Esophagus mucosa (tissue), 1 donor: ENCODE measurements around the gene RAB11FIP4. TPM values are rescaled to one million over a fixed set of nuclear protein-coding genes. Genes with fewer than 3 reads are reported as not detected.

Experiments
- ATAC-seq: fragments of 200-7000 bp; cut with Tn5 transposase; one replicate; pipeline ENCODE4 v1.9.1; 2020
- total RNA-seq: library from RNA; stranded (reverse); gene quantifications from one replicate; pipeline ENCODE4 v1.2.4, GENCODE V29; 2023
- donor health status: DM: yes; HTN: yes; CAD: no.

RAB11FIP4 gene
- total RNA-seq, 1 donor from 2014 or later, result 10.3 TPM

DNA sequence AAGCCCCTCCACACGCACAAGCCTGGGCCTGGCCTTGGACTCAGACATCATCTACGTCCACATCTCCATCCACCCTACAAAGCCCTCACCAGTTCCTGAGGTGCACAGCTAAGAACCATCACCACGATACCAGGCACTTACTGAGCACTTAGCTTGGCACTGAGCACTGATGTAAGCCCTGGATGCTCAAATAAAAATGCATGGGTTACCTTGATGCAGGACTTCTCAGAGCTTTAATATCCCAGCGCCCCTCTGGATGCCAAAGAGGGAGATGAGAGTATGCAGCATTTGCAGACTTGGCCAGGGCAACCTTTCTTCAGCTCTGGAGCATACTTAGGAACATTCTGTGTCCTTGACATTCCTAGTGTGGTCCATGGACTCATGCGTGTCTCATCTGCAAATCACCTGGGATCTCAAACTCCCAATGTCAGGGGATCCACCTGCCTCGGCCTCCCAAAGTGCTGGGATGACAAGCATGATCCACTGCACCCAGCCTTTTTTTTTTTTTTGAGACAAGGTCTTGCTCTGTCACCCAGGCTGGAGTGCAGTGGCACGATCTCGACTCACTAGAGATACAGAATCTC is 69.8 kb downstream of the RAB11FIP4 start:
- ATAC-seq, result no peak

DNA sequence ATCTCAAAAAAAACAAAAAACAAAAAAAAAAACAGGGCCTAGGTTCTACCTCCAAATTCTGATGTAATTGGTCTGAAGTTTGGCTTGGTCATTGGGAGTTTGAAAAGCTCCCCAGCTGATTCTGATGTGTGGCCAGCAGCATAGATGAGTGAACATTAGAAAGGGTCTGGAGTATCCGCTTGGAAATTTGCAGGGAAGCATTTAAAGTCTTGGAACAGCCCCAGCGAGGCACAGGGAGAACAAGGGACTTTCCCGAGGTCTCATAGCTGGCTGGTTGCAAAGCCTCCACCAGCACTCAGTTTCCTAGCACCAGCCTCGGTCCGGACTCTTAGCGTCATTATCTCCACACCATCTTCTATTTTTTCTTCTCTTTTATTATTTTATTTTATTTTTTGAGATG is 70.8 kb downstream of the RAB11FIP4 start:
- no peak for ATAC-seq

DNA sequence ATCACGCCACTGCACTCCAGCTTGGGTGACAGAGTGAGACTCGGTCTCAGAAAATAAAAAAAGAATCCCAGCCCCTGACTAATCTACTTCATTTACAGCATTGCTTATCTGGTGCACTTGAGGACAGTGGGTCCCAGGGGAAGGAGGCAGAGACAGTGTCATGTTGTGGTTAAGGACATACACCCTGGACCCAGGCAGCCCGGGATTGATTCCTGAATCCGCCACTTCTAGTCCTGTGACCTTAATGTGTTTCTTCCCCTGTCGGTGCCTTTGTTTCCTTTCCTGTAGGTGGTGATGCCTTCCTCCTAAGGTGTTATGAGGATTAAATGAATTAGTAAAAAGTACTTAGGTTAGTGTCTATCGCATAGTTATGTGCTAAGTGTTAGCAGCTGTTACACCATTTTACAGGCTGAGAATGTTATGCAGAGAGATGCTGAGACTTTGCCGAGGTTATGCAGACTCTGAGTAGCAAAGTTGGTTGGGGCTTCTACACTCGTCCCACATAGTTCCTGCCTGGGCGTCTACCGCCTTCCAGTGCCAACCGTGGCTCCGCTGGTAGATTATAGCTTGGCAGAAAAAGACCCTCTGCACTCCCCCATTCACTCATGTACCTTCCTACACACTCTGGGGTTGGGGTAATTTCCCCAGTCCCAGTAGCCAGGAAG is 74.8 kb downstream of the RAB11FIP4 start:
- ATAC-seq, result no peak

DNA sequence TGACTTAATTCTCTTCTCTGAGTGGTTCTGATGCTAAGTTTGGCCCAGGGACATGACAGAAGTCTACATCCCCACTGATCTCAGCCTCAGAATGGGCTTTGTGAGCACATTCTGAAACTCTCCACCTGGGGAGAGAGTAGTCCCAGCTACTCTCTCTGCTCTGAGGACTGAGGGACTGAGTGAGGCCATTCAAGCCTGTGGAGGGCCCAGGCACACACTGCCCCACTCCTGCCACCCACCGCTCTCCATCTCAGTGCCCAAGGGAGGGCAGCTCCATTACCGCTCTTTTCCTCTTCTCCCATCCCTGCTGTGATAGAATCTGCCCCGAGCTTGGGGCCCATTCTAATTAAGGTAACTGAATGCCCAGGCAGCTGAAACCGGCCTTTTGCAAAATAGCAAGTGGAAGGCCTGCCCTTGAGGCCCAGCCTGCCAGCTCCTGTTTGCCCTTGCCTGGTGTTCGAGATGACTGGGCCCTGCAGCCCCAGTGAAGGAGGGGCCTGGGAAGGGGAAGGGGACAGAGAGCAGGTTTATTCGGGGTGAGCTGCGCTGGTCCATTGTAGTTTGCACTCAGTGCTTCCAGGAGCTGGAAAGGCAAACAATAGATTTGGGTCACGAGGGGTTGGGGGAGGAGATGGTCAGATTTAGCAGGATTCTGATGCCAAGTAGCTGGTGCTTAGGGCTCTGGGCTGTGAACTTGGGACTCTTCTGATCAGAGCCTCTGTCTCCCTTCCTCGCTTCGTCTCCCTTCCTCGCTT is 76.2 kb downstream of the RAB11FIP4 start:
- no peak for ATAC-seq

DNA sequence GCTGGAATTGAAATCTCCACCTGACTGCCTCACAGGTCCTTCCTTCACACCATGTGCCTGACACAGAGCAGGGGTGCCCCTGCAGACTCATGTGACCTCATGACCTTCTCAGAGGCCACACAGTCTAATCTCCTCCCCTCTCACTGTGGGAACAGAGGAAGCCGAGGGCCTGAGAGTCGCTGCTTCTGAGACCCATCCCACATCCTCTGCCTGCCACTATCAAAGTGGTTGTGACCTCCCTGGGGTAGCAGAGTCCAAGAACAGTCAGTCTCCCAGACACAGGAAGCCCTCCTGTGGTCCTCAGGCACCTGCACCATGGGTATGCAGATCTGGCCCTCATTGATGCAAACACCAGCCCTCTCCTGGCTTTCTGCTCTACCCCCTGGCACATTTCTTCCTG is 78.5 kb downstream of the RAB11FIP4 start:
- no peak for ATAC-seq

DNA sequence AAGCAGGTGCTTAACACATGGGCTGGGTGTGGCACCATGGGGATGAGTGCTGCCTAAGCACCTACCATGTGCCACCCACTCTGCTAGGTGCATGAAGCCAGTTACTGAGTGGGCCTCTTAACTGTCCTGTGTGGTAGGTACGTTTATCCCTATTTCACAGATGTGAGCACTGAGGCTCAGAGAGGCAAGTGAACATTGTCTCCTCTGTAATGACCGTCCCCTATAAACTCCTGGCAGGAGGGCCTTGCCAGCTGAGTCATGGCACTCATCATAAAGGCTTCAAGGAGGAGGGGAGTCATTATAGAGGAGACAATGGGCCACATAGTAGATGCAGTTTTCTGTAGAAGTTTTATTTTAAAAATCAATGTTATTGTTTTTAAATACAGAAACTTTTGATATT is 79.1 kb downstream of the RAB11FIP4 start:
- peak; percentile 24 for ATAC-seq

DNA sequence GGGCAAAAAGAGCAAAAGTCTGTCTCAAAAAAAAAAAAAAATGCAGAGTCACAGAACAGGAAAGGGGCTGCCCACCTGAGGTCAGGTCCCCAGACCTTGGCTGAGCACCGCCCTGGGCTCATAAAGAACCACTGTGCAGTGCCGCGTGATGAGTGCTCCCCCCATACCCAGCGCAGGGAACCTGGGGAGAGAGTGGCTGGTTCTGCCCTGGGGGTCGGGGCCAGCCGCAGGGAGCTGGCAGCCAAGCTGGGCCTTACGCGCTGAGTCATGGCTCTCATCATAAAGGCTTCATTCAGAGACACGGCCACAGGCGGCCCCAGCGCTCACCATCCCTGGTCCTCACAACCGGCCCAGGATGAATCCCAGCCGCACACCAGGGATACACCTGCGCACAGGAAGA is 80.7 kb downstream of the RAB11FIP4 start:
- no peak for ATAC-seq

DNA sequence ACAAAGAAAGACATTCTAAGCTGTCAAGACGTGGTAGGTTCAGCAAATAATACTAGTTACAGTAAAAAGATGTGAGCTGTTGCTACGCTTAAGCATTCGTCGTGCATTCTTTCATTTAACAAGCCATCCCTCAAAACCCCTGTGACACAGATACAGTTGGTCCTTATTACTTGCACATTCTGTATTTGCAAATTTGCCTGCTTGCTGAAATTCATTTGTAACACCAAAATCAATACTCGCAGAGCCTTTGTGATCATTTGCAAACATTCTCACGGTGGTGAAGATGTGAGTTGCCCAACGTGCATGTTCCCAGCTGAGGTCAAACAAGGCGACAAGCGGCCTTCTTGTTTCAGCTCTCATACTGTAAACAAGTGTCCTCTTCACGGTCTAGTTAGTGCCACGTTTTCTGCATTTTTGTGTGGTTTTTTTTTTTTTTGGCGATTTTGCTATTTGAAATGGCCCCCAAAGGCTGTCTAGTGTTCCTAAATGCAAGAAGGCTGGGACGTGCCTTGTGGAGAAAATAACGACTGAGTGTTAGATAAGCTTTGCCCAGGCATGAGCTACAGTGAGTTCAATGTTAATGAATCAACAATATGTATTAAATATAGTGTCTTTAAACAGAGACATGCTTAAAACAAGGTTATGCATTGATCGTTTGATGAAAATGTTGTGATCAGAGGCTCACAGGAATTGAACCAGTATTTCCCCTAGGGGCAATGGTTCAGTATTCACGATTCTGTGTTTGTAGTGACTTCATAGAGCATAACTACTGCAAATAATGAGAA is 84.1 kb downstream of the RAB11FIP4 start:
- no peak for ATAC-seq

DNA sequence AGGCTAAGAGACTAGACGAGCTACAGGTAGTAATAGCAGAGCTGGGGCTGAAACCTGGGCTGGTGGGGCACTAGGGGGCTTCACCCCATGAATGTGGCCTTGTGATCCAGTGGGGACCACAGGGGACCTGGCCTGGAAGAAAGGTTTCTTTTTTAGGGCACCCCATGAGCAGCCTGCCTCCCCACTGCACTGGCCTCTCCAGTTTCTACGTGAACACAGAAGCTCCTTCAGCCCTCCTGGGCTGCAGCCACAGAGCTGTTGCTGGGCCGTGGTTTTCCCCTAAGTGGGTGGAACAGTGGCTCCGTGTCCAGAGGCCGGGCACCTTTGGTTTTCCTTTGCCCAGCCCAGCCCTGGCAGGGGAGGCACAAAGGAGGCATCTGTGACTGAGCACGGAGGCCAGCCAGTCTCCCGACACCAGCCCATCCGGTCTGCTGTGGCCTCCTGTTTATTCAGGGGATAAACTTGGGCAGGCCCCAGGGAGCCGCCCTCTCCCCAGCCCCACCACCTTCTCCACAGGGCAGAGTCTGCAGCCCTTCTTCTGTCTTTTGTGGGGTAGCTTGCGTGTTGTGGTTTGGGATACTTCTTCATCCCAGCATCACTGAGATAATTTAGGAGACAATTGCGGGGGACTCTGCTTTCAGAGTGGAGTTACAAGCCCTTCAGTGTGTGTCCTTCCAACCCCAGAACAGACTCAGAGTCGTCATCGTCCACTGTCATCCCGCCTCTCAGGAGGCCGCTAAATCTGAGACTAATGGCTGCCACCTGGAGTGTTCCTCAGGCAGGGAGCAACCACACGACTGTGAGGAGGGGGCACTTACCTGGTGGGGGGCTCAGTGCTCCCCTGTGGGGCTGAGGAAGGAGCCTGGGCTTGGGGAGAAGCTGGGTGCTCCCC is 85.3 kb downstream of the RAB11FIP4 start:
- no peak for ATAC-seq

DNA sequence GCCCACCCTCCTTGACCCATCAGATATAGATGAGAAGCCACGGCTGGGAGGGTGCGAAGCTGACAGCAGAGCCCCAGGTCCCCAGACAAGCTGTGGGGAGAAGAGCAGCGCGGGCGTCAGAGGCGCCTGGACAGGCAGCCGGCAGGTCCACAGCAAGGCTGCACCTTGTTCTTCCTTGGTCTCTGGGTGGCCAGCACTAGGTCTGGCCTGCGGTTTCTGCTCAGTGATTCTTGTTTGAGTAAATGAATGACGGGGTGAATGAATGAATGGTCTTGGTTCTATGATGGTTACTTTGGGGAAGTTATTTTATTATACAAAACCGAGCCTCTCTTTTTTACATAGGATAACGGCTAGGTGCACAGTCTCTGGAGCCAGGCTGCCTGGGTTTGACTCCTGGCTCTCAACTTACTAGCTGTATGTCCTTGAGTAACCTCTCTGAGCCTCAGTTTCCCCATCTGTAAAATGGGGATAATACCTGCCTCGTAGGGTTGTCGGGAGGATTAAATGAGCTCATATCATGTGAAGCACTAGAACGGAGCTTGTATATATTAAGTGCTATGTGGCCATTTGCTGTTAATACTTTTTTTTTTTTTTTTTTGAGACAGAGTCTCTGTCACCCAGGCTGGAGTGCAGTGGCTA is 86.1 kb downstream of the RAB11FIP4 start:
- no peak for ATAC-seq

DNA sequence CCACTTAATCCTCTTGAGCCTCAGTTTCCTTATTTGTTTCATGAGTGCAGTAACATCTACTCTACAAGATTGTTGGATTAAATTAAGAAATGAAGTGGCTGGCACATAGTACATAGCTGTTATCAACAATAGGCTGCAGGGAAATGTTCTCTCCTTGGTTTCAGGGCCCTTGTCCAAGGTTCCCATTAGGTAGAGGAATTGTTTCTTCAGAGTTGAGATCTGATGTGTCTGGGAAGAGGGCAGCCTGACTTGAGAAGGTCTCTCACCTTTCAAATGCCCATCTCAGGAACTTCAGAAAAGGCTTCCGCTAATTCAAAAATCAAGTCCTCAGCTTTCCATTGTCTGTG is 87.6 kb downstream of the RAB11FIP4 start:
- no peak for ATAC-seq

DNA sequence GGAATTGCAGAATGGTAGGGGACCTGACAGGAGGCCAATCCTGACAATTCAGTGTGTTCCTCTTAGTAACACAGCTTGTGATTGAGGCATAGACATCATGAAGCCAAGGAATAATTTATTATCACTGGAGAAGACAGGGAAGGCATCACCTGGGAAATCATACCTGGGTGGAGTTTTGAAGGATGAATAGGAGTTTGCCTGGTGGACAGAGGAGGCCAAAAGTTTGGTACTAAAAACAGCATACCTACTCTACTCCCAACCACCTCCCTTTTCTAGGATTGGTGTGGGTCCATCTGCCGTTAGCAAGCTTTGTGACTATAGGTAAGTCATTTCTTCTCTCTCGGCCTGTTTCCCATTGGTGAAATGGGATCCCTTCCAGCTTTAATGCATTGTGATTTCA is 88.0 kb downstream of the RAB11FIP4 start:
- no peak for ATAC-seq

DNA sequence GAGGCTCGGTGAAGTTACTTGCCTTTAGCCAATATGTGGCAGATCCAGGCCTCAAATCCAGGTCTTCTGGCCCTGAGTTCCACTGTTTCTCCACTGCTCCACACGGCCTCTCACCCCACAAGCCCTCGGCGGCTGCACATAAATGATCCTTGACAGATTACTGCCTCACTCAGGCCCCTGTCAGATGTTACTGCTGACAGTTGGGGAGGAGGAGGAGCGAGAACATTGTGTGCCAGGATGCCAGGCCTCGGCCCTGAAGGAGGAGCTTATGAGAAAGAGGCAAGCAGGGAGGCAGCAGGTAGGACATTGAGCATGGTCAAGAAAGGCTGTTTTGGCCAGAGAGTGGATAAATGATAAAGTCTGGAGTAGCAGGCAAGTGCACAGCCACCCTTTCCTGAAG is 88.6 kb downstream of the RAB11FIP4 start:
- ATAC-seq, result no peak

DNA sequence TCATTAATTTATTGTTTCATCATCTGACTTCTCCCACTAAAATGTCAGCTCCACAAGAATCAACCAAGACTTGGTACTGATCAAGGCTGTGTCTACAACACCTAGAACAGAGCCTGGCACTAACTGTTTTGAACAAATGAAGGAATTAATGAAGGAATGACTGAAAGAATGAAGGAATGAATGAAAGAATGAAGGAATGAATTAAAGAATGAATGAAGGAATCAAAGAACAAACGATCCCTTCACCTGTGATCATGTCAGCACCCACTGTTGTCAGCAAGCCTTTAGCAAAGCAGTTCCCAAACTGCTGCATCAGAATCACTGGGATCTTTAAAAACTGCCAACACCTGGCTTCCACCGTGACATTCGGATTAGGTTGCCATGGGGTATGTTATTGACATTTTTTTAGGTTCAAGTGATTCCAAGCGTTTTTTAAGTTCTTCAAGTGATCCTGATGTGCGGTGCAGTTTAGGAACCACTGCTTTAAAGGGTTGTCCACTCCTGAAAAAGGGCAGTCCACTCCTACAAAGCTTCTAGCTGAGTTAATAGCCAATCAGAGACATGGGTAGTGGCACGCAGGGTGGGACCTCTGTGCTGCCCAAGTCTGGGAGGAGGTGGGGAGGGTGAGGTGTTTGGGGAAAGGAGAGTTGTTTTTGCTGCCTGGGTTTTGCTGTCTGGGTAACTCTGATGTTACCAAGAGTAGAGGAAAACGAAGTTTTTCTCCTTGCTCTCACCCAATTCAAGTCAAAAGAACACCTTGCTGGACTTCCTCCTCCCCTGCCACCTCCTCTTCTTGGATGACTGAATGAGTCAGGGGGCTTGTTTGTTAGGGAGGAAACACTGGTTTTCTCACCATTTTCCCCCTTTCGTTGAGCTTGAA is 89.7 kb downstream of the RAB11FIP4 start:
- ATAC-seq, result no peak

DNA sequence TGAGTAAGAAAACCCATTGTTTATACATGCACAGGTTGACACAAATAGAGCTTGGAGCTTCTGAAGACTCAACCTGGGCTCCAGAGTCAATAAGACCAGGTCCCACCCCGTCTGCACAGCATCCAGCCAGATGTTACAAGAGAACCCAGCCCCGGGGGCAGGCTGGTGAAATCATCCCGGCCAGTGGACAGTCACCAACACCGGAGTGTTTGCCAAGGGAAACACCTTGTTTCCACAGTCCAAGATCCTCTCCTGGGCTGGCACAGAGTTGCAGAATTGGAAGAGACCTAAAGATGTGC is 90.3 kb downstream of the RAB11FIP4 start:
- ATAC-seq, result no peak

DNA sequence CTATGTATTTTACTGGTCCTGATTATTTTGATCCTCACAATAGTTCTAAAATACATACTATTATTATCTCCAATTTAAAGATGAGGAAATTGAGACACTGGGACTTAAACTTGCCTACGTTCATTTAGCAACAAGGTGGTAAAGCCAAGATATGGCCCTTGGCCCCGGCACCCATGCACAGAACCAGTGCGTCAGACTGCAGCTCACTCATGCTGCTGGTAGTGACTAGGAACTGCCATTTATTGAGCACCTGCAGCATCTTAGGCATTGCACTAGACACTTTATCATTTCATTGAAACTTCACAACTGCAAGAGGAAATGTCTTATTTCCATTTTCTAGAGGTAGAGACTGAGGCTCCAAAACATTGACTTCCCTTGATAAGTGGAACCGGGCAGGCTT is 93.3 kb downstream of the RAB11FIP4 start:
- ATAC-seq, result no peak

DNA sequence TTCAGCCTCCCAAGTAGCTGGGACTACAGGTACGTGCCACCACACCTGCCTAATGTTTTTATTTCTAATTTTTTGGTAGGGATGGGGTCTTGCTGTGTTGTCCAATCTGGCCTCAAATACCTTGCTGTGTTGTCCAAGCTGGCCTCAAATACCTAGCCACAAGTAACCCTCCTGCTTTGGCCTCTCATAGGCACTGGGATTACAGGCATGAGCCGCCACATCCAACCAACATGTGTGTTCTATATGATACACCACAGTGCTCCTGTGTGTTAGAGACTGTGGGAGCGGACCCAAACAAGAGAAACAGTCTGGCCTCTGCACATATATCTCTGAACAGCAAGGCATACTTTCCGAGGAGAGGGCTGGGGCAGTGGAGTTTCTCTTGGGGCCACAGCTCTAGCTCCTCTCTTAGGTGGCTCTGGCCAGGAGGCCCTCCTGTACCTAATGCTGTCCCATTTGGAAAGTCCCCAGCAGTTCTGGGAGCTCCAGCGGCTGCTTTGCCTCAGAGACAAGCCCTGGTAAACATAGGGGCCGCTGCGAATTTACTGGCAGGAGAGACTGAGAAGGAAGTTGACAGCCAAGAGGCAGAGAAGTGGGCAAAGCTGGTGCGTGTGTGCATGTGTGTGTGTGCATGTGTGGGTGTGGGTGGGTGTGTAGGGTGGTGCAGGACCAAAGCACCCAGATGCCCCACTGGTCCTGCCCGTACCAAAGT is 95.0 kb downstream of the RAB11FIP4 start:
- no peak for ATAC-seq

DNA sequence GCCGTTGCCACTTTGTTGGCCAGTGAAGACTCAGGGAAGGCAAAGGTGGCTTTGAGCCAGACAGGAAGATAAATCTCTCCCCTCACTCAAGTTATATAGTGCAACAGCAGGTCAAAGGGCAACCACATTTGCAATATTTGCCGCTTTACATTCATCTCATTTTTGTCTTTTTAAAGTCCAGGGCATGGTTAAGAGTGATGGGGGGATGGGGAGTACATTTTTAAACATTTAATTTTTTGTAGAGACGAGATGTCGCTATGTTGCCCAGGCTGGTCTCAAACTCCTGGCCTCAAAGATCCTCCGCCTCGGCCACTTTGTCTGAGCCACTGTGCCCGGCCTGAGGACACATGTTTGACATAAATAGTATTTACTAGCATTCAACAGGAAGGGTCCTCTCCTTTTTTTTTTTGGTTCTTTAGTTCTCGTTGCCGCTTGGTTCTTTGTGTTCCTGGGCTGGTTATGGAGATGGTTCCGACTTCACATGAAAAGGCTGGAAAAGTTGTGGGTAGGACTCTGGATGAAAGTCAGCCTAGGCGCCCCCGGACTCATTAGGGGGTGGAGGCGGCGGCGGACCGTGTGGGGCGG is 95.7 kb downstream of the RAB11FIP4 start:
- ATAC-seq, result no peak

DNA sequence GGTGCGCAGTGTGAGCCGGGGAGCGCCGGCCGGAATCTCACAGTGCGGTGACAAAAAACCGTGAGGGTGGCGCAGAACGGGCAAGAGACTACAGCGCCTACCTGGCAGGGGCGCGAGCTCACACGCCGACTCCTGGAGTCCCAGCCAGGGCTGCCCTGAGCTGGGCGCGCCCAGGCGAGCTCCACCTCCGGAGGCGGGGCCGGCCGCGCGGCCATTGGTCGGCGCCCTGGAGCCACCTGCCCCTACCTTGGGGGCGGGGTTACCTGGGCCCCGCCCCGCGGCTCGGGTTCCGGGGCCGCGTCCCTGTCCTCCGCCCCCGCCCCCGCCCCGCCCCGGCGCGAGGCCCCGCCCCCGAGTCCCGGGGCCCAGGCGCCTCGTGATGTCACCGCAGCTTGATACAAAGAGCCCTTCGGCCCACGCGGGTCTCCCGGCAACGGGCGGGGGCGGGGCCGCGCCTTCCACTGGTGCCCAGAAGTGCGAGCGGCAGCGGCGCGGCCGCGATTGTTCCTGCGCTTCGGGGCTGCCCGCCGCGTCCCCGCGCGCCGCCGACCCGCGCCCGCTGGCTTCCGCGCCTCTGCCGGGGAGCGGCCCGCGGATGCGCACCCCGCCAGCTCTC is 96.3 kb downstream of the RAB11FIP4 start:
- peak; percentile 95 for ATAC-seq
